IPS DF 4.7 (cell line): ENCODE measurements around the gene ESPN.

Experiments used
- DNase-seq: peaks from one replicate; pipeline ENCODE4 v3.0.0-alpha.2; 2013; ENCODE audit warnings: low spot score; ENCODE audit errors: extremely low read depth

ESPN gene

DNA sequence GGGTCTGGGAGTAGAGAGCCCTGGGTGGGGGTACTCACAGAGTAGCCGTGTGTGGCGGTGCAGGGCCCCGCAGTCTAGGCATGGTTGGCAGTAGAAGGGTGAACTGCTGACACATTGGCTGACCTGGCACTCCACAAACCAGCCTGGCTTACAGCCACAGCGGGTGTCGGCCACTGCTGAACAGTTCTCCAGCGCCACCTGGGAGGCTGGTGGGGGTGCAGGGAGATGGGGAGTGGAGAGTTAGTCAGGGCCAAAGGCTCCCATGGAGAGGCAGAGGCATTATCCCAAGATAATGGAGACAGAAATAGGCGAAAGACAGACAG, 39.9 kb downstream of the ESPN start:
- DNase-seq, result no peak

DNA sequence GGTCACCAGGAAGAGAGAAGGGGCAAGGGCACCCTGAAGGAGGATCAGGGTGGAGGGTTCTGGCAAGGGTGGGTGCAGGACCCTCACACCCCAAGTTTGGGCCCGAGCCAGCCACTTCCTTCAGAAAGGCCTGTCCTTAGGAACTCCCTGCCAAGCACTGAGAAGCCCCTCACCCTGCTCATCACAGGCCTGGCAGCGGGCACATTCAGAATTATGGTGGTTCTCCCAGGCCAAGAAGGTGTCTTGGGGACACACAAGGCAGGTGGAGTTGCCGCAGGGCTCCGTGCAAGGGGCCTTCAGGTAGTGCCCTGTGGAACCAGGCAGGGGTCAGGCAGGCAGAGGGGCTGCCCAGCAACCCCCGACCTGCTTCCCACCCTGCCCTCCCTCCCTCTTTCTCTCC, 40.3 kb downstream of the ESPN start:
- no peak for DNase-seq

GRCh38 chr1:6465461-6466005, 41.0 kb downstream of the ESPN start:
- no peak for DNase-seq

DNA sequence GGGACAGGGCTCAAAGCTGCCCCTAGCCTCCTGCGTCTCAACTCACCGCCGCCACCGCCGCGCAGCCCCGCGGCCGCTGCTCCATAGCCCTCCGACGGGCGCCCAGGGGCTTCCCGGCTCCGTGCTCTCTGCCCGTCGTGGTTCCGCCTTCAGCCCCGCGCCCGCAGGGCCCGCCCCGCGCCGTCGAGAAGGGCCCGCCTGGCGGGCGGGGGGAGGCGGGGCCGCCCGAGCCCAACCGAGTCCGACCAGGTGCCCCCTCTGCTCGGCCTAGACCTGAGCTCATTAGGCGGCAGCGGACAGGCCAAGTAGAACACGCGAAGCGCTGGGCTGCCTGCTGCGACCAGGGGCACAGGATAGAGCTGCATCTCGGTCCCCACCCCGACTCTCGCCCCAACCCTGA, 41.4 kb downstream of the ESPN start, which contains the start of gene TNFRSF25:
Gene TNFRSF25, minus strand, starts transcription at position 151 of the 400 bp plus-strand sequence. Its CDS starts 66 bp downstream, at position 85.
- no peak for DNase-seq

- no peak for DNase-seq
These were observed 42.2 kb downstream of the ESPN start for GRCh38 chr1:6466751-6467150.

DNA sequence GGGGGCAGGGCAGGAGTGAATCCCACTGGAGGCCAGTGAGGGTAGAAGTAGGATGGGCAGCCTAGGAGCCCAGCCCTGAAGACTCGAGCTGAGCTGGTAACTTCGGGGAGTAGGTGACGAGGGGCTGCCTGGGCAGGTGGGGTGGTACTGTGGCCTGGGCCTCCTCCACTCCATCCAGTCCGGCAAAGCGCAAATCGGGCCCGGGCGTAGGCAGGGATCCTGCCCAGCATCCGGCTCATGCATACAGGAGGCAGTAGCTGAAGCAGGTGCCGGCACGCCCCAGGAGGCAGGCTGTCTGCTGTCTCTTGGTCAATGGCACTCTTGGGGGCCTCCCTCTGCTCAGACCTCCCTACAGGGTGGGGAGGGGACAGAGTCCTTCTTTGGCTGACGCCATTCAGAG, 42.6 kb downstream of the ESPN start:
- DNase-seq, result no peak

GRCh38 chr1:6467744-6468688, 43.4 kb downstream of the ESPN start:
- DNase-seq, result no peak

- DNase-seq, result no peak
These were observed 44.3 kb downstream of the ESPN start for GRCh38 chr1:6468729-6469461.

- DNase-seq, result no peak
These were observed 45.8 kb downstream of the ESPN start for GRCh38 chr1:6470132-6471085.

- DNase-seq, result no peak
These were observed 46.8 kb downstream of the ESPN start for GRCh38 chr1:6471086-6471969.

DNA sequence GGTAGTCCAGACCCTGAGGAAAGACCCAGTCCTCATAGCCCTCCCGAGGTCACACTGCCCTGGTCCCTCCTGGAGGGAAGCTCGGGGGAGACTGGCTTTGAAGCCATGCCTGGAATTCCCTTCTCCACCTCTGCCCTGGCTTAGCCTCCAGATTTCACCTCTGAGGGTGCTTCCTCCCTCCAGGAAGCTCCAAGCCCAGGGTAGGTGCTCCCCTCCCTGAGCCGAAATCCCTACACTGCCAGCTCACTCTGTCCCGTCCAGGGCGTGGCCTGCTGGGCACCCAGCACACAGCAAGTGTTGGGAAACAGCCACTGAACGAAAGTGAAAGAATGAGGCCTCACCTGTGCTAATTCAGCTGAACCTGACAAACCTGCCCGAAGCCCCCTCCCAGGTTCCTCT, 47.4 kb downstream of the ESPN start:
- no peak for DNase-seq

- DNase-seq, result no peak
These were observed 47.8 kb downstream of the ESPN start for GRCh38 chr1:6472391-6472790.

GRCh38 chr1:6473156-6473555, 48.6 kb downstream of the ESPN start:
- no peak for DNase-seq

DNA sequence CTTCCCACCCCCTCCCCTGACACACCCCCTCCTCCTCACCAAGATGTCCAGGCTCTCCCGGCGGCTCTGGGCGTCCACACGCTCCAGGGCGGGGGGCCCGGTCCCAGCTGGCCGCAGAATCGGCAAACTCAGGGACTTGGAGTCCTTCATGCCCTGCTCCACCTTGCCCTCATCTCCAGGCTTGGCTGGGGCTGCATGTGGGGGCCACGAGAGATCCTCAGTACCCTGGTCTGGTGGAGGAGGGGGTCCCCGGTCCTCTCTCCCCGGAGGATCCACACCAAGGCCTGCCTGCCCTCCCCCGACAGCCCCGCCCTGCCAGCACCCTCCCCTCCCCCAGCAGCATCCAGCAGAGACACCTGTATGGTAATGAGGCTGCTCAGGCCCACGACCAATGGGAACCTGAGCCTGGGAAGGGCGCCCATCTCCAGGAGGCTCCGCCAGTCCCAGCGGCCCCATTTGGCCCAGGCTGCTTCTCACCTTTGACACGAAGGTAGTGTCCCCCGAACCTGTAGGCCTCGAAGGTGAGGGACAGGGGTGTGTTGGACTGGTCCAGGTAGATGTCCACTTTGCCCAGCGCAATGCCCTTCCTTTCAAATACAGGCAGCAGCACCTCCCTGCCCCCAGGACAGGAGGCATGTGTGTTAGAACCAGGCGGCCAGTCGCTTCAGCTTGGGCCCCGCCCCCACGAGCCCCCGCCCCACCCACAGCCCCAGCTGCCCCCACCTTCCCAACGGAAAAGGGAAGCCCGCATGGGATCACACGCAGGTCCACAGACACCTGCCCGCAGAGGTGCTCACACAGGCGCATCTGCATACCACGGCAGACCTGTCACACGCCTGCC, 49.6 kb downstream of the ESPN start:
- no peak for DNase-seq

- DNase-seq, result no peak
These were observed 50.3 kb downstream of the ESPN start for GRCh38 chr1:6474815-6475282.

DNA sequence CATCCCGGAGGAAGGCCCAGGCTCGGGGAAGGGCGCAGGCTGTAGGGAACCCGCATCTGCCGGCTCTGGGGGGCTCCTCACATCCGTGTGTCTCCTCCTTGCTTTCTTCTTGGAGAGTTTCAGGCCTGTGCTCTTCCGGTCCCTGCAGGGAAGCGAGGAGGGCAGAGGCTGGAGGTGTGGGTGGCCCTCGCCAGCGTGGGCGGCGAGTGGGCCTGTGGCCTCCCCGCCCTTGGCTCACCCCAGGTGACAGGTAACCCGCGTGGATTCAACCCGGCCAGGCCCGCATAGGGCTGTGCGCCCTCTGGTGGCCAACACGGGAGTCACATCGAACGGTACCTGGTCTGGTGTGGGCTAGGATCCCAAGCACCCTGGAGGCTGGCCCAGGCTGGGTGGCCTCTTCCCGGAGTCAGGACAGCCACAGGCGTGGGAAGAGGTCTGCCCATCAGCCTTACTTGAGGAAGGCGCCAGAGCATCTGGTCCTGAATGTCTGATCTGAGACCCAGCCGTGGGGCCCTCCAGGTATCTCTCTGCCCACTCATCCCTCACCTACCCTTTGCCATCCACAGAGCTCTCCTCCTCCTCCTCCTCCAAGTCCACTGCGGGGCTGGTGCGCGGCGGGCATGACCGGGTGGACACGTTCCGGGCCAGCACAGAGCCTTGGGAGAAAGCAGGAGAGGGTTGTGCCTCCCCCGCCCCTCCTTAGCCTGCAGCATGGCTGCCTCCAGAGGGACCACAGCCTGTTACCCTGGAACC, 51.0 kb downstream of the ESPN start:
- DNase-seq, result no peak

GRCh38 chr1:6476483-6476882, 51.9 kb downstream of the ESPN start:
- DNase-seq, result no peak

GRCh38 chr1:6477039-6477820, 52.7 kb downstream of the ESPN start:
- no peak for DNase-seq
